Jurkat, Clone E6-1 (cell line): ENCODE results near the gene MCC.

Source experiments
- DNase-seq: peaks from one replicate; pipeline ENCODE4 v3.0.0-alpha.2; 2011; ENCODE audit warnings: low read depth, low spot score
- H3K4me3 ChIP-seq: 2 replicates; pipeline ENCODE4 v1.5.1; 2011; ENCODE audit warnings: mild to moderate bottlenecking, low read length, control low read depth, moderate library complexity

MCC gene

DNA sequence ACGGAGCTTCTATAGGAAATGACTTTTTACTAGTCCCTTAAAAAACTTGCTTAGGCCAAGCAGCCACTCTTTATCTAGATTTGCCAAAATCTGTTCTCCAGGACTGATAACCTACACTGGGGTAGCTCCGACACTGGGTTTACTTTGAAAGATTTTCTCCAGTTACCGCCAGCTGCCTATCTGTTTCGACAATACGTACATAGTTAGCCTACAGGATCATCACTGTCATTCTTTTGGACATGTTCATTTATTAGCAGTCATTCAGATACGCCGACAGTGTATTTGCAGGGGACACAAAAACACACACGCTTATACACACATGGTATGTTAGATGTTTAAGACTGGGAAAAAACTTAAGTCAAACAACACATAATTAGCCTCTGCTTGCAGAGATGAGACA is 286.0 kb downstream of the MCC start:
- H3K4me3 ChIP-seq = no peak overlapping the region
- DNase-seq = no peak

DNA sequence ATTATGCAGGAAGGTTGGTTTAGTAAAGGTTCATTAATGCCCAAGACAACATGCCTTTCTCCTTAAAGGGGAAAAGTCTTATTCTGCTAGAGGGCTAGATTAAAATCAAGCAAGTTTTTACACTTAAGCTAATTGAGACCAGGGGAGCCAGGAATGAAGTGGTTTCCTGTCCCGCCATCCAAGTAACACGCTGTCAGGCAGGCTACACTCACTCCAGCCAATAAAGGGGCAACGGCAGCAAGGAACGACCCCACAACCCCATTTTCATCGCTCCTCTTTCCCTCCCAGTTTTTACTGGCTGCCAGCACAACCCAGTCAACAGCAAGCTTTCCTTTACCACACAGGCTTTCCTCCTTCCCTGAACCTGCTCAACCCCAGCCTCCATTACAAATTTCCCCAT is 286.5 kb downstream of the MCC start:
- no peak overlapping the region for H3K4me3 ChIP-seq
- DNase-seq = no peak

DNA sequence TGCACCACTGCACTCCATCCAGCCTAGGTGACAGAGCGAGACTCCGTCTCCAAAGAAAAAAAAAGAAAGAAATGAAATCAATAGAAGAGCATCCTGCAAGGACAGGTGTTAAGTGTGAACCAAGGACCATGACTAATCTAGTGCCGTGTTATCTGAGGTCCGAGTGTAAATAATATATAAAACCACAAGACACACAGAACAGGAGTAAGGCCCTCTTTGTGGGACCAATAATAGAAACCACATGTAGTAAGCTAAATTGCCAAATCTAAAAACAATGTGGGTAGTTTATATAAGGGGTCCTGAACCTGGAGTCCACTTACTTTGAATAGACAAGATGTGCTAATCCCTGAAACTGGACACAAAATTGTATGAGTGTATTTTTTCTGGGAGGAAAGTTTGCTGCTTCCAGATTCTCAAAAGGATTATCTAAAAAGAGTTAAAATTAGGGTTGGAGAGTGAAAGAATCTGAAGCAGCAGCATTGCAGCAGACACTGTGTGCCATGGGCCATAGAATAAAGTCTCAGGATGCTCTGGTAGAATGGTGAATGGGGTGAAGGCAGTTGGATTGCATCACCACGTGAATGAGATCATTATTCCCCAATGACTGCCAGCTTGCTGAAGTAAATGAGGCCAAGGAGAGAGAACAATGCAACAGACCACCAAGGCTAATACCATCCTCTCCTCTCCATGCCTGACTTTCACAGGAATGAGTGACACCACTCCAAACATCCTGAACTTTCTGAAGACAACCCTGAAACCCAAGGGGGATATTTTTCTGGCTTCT is 288.9 kb downstream of the MCC start:
- H3K4me3 ChIP-seq = no peak overlapping the region

DNA sequence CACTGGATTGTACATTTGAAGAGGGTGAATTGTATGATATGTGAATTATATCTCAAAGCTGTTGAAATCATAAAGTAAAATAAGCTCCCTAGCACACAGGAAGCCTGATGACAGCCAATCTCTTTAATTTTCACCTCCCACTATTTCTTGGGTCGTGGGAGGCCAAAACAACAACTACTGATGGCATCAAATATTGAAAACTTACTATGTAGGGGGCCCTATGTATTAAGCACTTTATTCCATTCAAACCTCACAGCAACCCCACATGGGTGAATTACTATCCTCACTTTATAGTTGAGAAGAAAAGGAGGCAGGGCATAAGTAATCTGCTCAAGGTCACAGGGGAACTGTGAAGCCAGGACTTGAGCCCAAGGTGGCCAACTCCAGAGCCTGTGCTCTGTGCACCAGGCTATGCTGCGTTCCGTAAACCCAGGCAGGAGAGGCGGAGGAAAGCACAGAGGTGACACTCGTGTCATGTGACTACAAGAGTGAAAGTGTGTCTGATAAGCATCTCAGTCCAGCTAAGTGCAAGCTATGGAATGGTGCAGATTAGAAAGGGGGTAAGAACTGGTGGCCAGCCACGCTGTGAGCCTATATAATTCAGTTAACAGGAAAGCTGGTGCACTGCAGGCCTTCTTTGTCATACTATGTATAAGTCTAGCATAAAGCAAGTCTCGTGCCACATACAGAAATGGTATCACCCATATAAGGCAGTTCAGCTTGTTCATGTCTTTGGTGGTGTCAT is 290.6 kb downstream of the MCC start:
- DNase-seq = no peak
- H3K4me3 ChIP-seq = no peak overlapping the region

More for the DNA sequence above, 288.9 kb downstream of the MCC start:
- DNase-seq = no peak

DNA sequence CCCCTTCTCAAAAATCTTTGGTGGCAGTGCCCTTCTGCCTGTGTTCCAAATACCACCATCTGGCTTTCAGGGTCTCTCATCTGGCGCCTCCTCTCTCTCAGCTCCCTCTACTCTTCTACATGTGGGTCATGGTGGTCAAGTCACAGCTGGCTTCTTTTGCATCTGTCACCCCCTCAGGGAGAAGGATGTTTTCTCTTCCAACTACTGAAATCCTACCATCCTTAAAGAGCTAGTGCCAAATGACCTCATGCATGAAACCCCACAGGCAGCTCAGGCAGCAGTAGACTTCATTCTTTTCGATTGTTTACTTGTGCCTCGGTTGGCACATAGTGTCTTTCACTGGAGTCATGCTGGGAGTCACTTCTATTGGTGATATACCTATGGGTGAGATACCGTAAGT is 292.5 kb downstream of the MCC start:
- no peak for DNase-seq

DNA sequence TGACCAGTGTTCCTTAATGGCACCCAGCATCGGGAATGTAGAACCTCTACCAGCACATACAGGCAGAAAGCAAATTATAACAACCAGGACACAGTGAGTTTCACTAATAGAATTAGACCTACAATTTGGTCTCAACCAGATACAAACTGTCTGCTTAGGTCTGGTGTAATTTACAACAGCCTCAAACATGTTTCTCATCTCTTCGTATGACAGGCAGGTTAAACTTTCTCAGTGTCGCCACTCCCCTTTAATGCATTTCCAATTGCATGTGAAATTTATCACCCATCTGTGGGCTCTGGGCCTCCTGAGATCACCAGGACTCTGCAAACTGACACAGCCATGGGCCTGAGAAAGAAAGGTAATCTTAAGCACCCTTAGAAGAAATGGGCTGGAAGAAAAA is 293.0 kb downstream of the MCC start:
- H3K4me3 ChIP-seq = no peak overlapping the region
- DNase-seq = no peak

More for the DNA sequence above, 292.5 kb downstream of the MCC start:
- H3K4me3 ChIP-seq = no peak overlapping the region

DNA sequence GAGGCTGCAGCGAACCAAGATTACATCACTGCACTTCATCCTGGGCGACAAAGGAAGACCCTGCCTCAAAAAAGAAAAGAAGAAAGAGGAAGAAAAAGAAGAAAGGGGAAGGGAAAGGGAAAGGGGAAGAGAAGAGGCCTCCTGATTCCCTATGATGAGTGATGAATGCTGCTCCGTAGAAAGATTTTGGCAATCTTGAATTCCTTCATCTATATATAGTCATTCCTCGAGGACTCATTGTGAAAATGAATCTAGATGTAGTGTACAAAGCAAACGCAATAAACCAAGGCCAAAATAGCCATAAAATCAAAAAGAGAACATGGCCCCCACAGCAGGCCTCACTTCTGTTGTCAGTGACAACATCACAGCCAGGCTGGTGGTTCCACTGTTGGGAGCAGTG is 293.7 kb downstream of the MCC start:
- no peak for DNase-seq
- H3K4me3 ChIP-seq = no peak overlapping the region

DNA sequence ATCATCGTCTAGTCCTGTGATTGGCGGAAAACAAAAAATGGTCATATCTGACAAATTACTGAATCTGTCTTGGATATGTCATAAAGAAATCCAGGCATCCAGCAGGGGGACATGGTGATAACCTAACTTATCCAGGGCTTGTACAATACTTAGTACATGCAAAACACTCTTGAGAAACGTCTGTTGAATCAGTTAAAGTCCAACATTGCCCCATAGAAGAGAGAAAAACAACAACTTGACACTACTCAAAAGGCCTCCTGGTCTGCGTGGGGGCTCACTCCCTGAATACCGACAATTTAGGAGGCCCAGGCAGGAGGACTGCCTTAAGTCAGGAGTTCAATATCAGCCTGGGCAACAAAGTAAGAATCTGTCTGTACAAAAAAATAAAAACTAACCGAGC is 294.1 kb downstream of the MCC start:
- no peak overlapping the region for H3K4me3 ChIP-seq
- no peak for DNase-seq

DNA sequence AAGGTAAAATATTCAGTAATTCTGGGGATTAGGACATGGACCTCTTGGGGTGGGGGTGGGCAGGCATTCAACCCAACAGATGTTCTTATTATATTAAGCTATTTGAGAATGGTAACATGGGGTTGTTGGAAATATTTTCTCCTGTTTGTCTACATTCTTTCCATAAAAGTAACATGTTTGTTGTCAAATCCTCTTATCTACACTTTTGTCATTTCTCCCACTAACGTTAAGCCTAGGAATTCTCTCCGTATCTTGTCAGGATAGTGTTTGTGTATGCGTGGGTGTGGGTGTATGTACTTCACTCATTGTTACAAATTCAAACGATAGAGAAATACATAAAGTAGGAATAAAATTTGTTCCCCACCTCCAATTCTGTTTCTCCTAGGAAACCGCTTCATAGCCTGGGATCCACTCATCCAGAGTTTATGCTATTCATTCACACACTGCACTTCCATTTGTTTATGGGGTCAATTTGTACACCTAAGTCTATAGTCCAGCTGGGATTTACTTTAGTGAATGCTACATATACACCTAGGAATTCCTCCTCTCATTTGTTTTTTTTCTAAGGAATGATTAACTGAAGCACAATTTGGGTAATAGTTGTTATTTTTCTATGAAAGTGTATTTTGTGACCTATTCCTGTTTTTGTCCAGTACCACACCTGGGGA is 294.8 kb downstream of the MCC start:
- no peak overlapping the region for H3K4me3 ChIP-seq
- no peak for DNase-seq

DNA sequence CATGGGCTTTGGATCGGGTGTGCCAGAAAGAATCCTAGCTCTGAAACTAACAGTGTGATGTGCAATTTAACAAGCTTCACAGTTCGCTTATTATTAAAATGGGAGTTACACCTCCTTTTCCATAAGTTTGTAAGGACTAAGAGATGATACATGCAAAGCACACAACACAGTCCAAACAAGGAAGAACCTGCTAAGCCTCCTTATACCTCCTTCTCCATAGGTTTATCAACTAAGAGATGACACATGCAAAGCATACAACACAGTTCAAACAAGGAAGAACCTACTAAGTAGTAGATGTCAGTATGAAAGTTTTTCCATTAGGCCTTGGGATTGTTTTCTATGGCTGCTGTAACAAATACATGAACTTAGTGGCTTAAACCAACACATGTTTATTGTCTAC is 295.7 kb downstream of the MCC start:
- no peak overlapping the region for H3K4me3 ChIP-seq
- DNase-seq = no peak

DNA sequence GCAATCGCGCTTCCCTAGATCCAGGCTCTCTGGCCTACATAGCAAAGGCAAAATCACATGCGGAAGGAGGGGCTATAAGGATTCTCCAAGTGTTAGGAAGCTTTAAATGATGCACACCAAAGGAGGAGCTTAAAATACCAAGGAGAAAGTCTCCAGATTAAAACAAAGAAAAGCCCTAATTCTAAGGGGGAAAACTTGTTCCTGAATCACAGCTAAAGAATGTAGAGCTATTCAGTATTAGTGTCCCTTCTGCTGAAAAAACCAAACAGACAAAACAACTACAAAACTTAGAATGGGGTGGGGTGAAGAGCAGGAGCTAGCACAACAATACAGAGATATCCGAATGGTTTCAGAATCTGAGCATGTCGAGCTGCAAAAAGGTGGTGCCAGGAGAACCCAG is 297.9 kb downstream of the MCC start:
- no peak for DNase-seq
- H3K4me3 ChIP-seq = no peak overlapping the region

DNA sequence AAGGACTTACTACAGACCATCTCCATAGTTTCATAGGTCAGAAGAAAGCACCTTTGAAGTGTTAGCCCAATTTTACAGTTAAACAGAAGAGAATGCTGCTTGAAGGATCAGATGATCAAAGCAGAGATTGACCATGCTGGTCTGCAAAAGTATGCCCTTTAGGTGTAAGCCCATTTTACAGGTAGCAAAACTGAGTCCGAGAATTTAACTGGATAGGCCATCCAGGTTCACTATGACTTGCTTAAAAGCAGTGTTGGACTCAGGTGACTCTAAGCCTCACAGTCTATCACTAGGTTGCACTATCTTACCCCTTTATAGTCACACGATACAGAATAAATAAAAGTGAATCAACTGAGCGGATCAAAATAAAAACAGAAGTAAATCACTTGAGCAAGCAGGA is 299.0 kb downstream of the MCC start:
- DNase-seq = no peak

DNA sequence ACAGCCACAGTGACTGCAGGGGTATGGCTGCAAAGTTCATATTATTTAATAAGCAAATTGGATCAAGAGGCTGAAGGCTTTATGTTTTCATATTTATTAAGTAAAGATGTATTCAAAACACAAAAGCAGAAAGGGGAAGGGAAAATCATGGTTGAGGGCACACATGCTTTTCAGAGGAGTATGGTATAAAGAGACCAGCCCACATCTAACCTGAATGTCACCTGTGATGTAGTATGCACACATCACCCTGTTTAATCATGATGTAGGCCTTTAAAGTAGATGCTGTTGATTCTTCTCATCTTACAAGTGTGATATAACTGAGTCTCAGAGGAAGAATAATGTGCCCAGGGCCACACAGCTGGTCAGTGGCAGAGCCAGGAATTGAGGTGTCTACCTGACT is 299.8 kb downstream of the MCC start:
- no peak for DNase-seq
- H3K4me3 ChIP-seq = no peak overlapping the region

More for the DNA sequence above, 299.0 kb downstream of the MCC start:
- no peak overlapping the region for H3K4me3 ChIP-seq

DNA sequence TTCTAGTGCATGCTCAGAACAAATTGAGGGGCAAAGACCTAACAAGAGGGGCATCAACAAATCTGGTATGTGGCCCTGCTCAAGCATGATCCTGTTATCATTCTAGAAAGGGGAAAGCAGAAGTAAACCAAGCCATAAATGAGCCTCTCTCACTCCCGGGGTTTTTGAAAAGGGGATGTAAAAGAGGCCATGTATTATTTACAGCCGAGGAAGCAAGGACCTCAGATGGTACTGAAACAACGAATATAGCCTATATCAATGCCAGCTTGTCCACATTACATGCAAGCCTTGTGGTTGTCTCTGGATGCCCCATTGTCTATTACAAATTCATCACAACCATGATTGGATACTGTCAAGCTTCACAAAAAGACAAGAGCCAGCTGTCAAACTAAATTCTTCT is 300.3 kb downstream of the MCC start:
- no peak for DNase-seq
- H3K4me3 ChIP-seq = no peak overlapping the region

DNA sequence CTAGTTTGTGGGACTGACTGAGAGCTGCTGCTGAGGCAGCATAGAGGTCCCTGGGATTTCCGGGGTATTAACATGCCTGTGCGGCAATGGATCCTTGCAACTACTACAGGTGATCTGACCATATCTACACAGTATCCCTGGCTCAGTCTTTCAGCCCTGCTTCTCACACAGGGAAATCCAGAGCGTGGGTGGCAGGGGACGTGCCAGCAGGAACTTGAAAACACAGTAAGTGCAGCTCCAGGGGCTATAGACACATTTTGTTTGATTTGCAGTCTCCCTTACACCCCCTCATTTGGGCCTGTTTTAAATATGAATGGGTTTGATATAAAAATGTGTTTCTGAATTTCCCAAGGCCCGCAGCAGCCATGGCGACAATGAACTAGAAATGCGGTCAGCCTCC is 302.2 kb downstream of the MCC start:
- H3K4me3 ChIP-seq = no peak overlapping the region

DNA sequence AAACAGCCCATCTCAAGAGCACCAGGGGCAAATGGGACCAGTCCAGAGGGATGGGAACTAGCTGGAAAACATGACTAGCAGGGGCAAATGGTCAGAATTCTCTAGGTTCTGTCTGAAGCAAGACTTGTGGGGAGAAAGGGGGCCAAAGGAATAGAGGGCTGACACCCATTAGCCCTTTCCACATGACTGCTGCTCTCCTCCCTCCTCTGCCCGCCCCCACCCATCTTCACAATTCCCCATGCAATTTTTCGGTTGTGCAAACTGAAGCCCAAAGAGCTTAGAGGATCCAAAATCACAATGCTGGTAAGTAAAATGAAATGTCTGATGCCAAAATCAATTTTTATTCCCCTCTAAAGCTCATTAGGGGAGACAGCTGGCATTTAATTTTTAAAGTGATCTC is 304.6 kb downstream of the MCC start:
- no peak for DNase-seq
- no peak overlapping the region for H3K4me3 ChIP-seq

More for the DNA sequence above, 302.2 kb downstream of the MCC start:
- no peak for DNase-seq

DNA sequence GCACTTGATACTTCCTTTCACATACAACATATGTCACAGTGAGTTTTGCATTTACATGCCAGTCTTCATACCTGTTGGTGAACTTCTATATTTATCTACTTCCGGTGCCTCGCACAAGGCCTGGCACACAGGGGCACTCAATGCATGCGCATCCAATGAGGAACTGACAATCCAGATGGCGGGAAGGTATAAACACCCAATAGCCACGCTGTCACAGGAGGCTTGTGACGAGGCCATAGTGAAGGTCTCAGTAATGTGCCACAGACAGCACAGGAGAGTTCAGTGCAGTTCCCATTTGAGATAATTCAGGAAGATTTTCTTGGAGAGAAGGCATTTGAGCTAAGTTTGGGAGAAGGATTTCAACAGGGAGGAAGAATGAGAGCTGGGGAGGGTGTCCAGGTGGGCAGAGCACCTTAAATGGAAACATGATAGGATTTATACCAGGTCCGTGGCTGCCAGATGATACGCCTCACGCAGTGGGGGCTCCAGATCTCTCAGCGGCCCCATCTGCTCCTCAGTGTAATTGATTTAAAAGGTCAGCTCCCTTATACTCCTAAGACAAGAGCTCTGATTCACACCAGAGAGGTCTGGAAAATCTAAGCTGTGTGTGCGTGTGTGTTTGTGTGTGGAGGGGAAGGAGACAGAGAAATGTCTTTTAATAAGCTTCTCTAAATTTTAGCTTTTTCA is 305.5 kb downstream of the MCC start:
- H3K4me3 ChIP-seq = no peak overlapping the region

DNA sequence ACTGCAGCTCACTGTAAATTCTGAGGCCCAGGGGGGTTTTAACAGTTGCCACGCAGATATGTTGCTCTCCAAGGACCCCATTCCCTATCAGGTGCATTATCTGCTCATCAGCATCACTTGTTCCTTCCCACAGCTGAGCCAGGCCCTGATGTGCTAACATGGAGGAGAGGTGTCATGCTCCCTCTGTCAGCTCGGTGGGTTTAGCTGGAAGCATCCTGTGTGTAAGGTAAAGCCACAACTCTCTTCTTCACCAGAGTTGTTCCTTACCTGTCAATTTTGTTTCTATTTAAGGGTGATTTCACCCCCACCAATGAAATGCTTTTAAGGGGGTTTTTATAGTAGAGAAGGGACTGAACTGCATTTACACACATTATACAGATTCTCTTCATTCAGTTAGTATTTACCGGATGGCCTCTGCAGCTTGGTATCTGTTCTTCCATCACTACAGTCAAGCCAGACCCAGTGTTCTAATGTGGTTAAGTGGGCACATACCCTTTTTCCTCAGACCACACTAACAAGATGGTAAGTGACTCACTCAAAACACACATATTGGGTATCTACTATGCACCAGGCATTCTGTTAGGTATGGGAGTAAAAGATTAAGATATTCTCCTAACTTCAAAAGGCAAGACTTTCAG is 306.3 kb downstream of the MCC start:
- H3K4me3 ChIP-seq = no peak overlapping the region
- DNase-seq = peak; percentile 50

More for the DNA sequence above, 305.5 kb downstream of the MCC start:
- DNase-seq = no peak

DNA sequence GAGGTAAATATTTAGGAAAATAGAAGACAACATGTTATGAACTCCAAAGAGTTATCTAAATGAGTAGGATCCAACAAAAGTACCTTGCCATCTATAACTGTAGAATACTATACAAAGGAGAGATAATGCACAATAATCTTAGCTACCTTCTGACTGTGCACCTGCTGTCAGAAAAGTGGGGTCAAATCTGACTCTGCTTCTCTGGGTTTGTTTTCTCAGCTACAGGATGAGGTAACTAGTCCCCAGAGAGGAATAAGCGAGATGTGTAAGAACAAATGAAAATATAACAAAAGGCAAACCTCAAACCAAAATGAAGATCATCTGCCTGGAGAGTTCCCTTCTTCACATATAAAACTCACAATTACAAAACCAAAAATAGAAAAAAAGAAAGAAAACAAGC is 306.8 kb downstream of the MCC start:
- DNase-seq = no peak
- H3K4me3 ChIP-seq = no peak overlapping the region
